ENCODE measurements around the gene SYNDIG1.

The SYNDIG1 gene

GRCh38 chr20:24648919-24649318, 179.5 kb downstream of the SYNDIG1 start:
- TF ChIP-seq GATA1 (IDR thresholded peaks at IDR 0.05; ENCODE audit: low read depth, low read length) (no peak), POLR2A (IDR thresholded peaks at IDR 0.05; ENCODE audit: low read length) (no peak)
- DNase-seq, result no peak

- DNase-seq, result no peak
- TF ChIP-seq POLR2A (IDR thresholded peaks at IDR 0.05; ENCODE audit: low read length) (no peak), GATA1 (IDR thresholded peaks at IDR 0.05; ENCODE audit: low read depth, low read length) (no peak)
These were observed 180.5 kb downstream of the SYNDIG1 start for GRCh38 chr20:24649787-24650490.

GRCh38 chr20:24651171-24651975, 181.9 kb downstream of the SYNDIG1 start:
- no peak for DNase-seq
- TF ChIP-seq GATA1 (IDR thresholded peaks at IDR 0.05; ENCODE audit: low read depth, low read length), result no peak
- no peak for TF ChIP-seq POLR2A (IDR thresholded peaks at IDR 0.05; ENCODE audit: low read length)

- DNase-seq, result no peak
- TF ChIP-seq POLR2A (IDR thresholded peaks at IDR 0.05; ENCODE audit: low read length) (no peak), GATA1 (IDR thresholded peaks at IDR 0.05; ENCODE audit: low read depth, low read length) (no peak)
These were observed 182.5 kb downstream of the SYNDIG1 start for GRCh38 chr20:24651976-24652345.

- TF ChIP-seq GATA1 (IDR thresholded peaks at IDR 0.05; ENCODE audit: low read depth, low read length), result no peak
- TF ChIP-seq POLR2A (IDR thresholded peaks at IDR 0.05; ENCODE audit: low read length), result no peak
These were observed 183.9 kb downstream of the SYNDIG1 start for GRCh38 chr20:24653306-24653705.

GRCh38 chr20:24654425-24654824, 185.0 kb downstream of the SYNDIG1 start:
- no peak for DNase-seq
- TF ChIP-seq GATA1 (IDR thresholded peaks at IDR 0.05; ENCODE audit: low read depth, low read length) (no peak), POLR2A (IDR thresholded peaks at IDR 0.05; ENCODE audit: low read length) (no peak)

More at GRCh38 chr20:24653306-24653705, 183.9 kb downstream of the SYNDIG1 start:
- DNase-seq, result no peak

GRCh38 chr20:24656391-24656790, 187.0 kb downstream of the SYNDIG1 start:
- TF ChIP-seq POLR2A (IDR thresholded peaks at IDR 0.05; ENCODE audit: low read length), result no peak
- no peak for TF ChIP-seq GATA1 (IDR thresholded peaks at IDR 0.05; ENCODE audit: low read depth, low read length)
- no peak for DNase-seq

- DNase-seq, result no peak
- TF ChIP-seq POLR2A (IDR thresholded peaks at IDR 0.05; ENCODE audit: low read length), result no peak
- no peak for TF ChIP-seq GATA1 (IDR thresholded peaks at IDR 0.05; ENCODE audit: low read depth, low read length)
These were observed 187.8 kb downstream of the SYNDIG1 start for GRCh38 chr20:24657196-24657595.

- no peak for DNase-seq
These were observed 188.6 kb downstream of the SYNDIG1 start for GRCh38 chr20:24657878-24658620.

GRCh38 chr20:24658920-24659660, 189.7 kb downstream of the SYNDIG1 start:
- no peak for DNase-seq
- no peak for TF ChIP-seq GATA1 (IDR thresholded peaks at IDR 0.05; ENCODE audit: low read depth, low read length)
- TF ChIP-seq POLR2A (IDR thresholded peaks at IDR 0.05; ENCODE audit: low read length), result no peak

More at GRCh38 chr20:24657878-24658620, 188.6 kb downstream of the SYNDIG1 start:
- TF ChIP-seq GATA1 (IDR thresholded peaks at IDR 0.05; ENCODE audit: low read depth, low read length) (no peak), POLR2A (IDR thresholded peaks at IDR 0.05; ENCODE audit: low read length) (no peak)

GRCh38 chr20:24659835-24660234, 190.4 kb downstream of the SYNDIG1 start:
- DNase-seq, result no peak
- no peak for TF ChIP-seq GATA1 (IDR thresholded peaks at IDR 0.05; ENCODE audit: low read depth, low read length)
- no peak for TF ChIP-seq POLR2A (IDR thresholded peaks at IDR 0.05; ENCODE audit: low read length)

GRCh38 chr20:24660651-24661050, 191.2 kb downstream of the SYNDIG1 start:
- TF ChIP-seq GATA1 (IDR thresholded peaks at IDR 0.05; ENCODE audit: low read depth, low read length), result no peak
- no peak for TF ChIP-seq POLR2A (IDR thresholded peaks at IDR 0.05; ENCODE audit: low read length)
- no peak for DNase-seq

- no peak for DNase-seq
These were observed 191.8 kb downstream of the SYNDIG1 start for GRCh38 chr20:24661255-24661654.

More at GRCh38 chr20:24661255-24661654, 191.8 kb downstream of the SYNDIG1 start:
- no peak for TF ChIP-seq GATA1 (IDR thresholded peaks at IDR 0.05; ENCODE audit: low read depth, low read length)
- no peak for TF ChIP-seq POLR2A (IDR thresholded peaks at IDR 0.05; ENCODE audit: low read length)
